ENCODE data around the gene SUSD4. TPM values are rescaled to one million over a fixed set of nuclear protein-coding genes. Genes with fewer than 3 reads are reported as not detected.

SUSD4 gene
- total RNA-seq, 1 donor from 2014 or later, result 0.84 TPM

- Histone ChIP-seq H3K36me3 (ENCODE audit: control insufficient read depth, insufficient read depth, low read length) (no peaks in the 10 kb centered on the region), H3K4me3 (ENCODE audit: low read depth, low read length) (no peak overlapping the region), H3K27me3 (ENCODE audit: control insufficient read depth, insufficient read depth, low read length) (no peaks in the 10 kb centered on the region)
- TF ChIP-seq CTCF (IDR thresholded peaks at IDR 0.05; ENCODE audit: insufficient read depth, low read length, poor library complexity, severe bottlenecking), result no peak
- no peak for DNase-seq (ENCODE audit: low read depth)
These were observed 160.3 kb downstream of the SUSD4 start for GRCh38 chr1:223203694-223204093.

- no peak for TF ChIP-seq CTCF (IDR thresholded peaks at IDR 0.05; ENCODE audit: insufficient read depth, low read length, poor library complexity, severe bottlenecking)
- Histone ChIP-seq H3K36me3 (ENCODE audit: control insufficient read depth, insufficient read depth, low read length) (no peaks in the 10 kb centered on the region), H3K4me3 (ENCODE audit: low read depth, low read length) (no peak overlapping the region), H3K27me3 (ENCODE audit: control insufficient read depth, insufficient read depth, low read length) (no peaks in the 10 kb centered on the region)
- no peak for DNase-seq (ENCODE audit: low read depth)
These were observed 161.0 kb downstream of the SUSD4 start for GRCh38 chr1:223203034-223203408.

GRCh38 chr1:223202376-223203033, 161.5 kb downstream of the SUSD4 start:
- no peak for DNase-seq (ENCODE audit: low read depth)
- no peak for TF ChIP-seq CTCF (IDR thresholded peaks at IDR 0.05; ENCODE audit: insufficient read depth, low read length, poor library complexity, severe bottlenecking)
- H3K36me3 ChIP-seq (ENCODE audit: control insufficient read depth, insufficient read depth, low read length), result no peaks in the 10 kb centered on the region
- H3K27me3 ChIP-seq (ENCODE audit: control insufficient read depth, insufficient read depth, low read length), result no peaks in the 10 kb centered on the region
- no peak overlapping the region for H3K4me3 ChIP-seq (ENCODE audit: low read depth, low read length)

GRCh38 chr1:223201967-223202366, 162.0 kb downstream of the SUSD4 start:
- no peaks in the 10 kb centered on the region for H3K27me3 ChIP-seq (ENCODE audit: control insufficient read depth, insufficient read depth, low read length)
- H3K4me3 ChIP-seq (ENCODE audit: low read depth, low read length), result no peak overlapping the region
- H3K36me3 ChIP-seq (ENCODE audit: control insufficient read depth, insufficient read depth, low read length), result no peaks in the 10 kb centered on the region
- no peak for DNase-seq (ENCODE audit: low read depth)
- no peak for TF ChIP-seq CTCF (IDR thresholded peaks at IDR 0.05; ENCODE audit: insufficient read depth, low read length, poor library complexity, severe bottlenecking)

- Histone ChIP-seq H3K4me3 (ENCODE audit: low read depth, low read length) (no peak overlapping the region), H3K36me3 (ENCODE audit: control insufficient read depth, insufficient read depth, low read length) (no peaks in the 10 kb centered on the region), H3K27me3 (ENCODE audit: control insufficient read depth, insufficient read depth, low read length) (no peaks in the 10 kb centered on the region)
- DNase-seq (ENCODE audit: low read depth), result no peak
- TF ChIP-seq CTCF (IDR thresholded peaks at IDR 0.05; ENCODE audit: insufficient read depth, low read length, poor library complexity, severe bottlenecking), result no peak
These were observed 163.1 kb downstream of the SUSD4 start for GRCh38 chr1:223200903-223201302.

- DNase-seq (ENCODE audit: low read depth), result no peak
- H3K27me3 ChIP-seq (ENCODE audit: control insufficient read depth, insufficient read depth, low read length), result no peaks in the 10 kb centered on the region
- H3K4me3 ChIP-seq (ENCODE audit: low read depth, low read length), result no peak overlapping the region
- no peak for TF ChIP-seq CTCF (IDR thresholded peaks at IDR 0.05; ENCODE audit: insufficient read depth, low read length, poor library complexity, severe bottlenecking)
- H3K36me3 ChIP-seq (ENCODE audit: control insufficient read depth, insufficient read depth, low read length), result no peaks in the 10 kb centered on the region
These were observed 164.8 kb downstream of the SUSD4 start for GRCh38 chr1:223199094-223199647.
